ENCODE results near the gene NDUFAF3.
A peak's percentile ranks its signal among the peaks of the same experiment; 100 is the strongest.
"Not testable (repeated sequence)": the region's sequence is repeated elsewhere in the genome, so short reads cannot be mapped to it uniquely, and the experiment has no call there.

Gene NDUFAF3

DNA sequence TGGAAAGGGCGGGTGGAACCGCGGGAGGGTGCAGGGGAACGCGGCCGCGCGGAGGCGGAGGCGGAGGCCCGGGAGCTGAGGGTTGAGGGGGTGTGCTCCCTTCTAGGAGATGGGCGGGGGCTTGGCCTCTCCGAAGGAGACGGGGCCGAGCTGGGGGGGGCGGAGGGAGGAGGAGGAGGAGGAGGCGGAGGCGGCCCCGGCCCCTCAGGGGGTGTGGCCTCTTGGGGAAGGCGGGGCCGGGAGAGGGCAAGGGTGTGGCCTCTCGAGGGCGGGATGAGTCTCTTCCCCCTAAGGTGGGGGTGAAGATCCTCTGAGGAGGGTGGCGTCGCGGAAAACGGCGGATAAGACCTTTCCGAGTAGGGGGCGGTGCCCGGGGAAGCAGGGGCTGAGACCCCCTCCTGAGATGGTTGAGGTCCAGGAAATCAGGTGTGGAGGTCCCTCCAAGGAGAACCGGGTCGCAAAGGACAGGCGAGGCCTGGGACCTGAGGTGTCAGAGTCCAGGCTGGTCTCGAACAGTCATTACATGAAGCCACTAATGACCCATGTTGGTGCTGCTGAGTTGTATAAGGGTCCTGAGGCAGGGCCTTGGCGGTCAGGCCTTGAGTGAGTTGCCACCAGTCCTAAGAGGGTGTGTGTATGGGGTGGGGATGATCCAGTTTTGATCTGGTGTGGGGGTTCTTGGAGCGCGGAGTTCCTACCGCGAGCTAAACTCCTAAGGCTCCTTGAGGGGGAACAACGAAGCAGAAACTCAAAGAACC is 14.0 kb upstream of the NDUFAF3 start:
- DNase-seq (ENCODE audit: low read depth), result peak; percentile 81
- TF ChIP-seq, protein P1, sequence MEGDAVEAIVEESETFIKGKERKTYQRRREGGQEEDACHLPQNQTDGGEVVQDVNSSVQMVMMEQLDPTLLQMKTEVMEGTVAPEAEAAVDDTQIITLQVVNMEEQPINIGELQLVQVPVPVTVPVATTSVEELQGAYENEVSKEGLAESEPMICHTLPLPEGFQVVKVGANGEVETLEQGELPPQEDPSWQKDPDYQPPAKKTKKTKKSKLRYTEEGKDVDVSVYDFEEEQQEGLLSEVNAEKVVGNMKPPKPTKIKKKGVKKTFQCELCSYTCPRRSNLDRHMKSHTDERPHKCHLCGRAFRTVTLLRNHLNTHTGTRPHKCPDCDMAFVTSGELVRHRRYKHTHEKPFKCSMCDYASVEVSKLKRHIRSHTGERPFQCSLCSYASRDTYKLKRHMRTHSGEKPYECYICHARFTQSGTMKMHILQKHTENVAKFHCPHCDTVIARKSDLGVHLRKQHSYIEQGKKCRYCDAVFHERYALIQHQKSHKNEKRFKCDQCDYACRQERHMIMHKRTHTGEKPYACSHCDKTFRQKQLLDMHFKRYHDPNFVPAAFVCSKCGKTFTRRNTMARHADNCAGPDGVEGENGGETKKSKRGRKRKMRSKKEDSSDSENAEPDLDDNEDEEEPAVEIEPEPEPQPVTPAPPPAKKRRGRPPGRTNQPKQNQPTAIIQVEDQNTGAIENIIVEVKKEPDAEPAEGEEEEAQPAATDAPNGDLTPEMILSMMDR (conservative IDR thresholded peaks at IDR 0.05; ENCODE audit: control insufficient read depth, insufficient read depth, low read depth, low read length), result no peak
- peak overlapping the region; percentile 65 for H3K4me3 ChIP-seq (ENCODE audit: control insufficient read depth, low read depth, low read length)

DNA sequence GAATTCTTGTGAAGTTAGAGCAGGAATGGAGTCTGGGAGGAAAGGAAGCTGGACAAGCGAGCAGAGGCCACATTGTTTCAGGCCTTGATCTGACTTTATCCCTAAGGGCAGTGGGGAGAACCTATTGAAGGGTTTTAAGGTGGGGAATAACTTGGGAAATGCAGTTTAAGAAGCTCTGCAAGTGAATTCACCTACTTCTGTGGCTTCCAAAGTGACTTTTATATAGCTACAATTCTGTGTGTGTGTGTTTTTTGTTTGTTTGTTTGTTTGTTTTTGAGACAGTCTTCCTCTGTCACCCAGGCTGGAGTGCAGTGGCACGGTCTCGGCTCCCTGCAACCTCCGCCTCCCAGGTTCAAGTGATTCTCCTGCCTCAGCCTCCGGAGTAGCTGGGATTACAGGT is 13.3 kb upstream of the NDUFAF3 start:
- peak overlapping the region; percentile 65 for H3K4me3 ChIP-seq (ENCODE audit: control insufficient read depth, low read depth, low read length)
- DNase-seq (ENCODE audit: low read depth), result not testable (repeated sequence)

DNA sequence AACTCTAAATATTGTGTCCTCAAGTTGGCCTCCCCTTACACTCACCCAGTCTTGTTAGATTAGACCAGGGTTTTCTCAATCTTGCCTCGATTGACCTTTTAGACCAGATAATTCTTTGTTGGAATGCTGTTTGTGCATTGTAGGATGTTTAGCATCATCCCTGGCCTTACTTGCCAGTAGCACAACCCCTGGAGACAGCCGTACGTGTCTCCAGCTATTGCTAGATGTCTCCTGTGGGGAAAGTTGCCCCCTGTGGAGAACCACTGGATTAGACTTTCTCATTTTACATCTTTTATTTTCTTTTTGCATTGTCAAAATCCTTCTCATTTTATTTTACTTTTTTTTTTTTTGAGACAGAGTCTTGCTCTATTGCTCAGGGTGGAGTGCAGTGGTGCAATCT is 12.5 kb upstream of the NDUFAF3 start:
- no peak for DNase-seq (ENCODE audit: low read depth)
- H3K4me3 ChIP-seq (ENCODE audit: control insufficient read depth, low read depth, low read length), result no peak overlapping the region
- TF ChIP-seq, protein P1 (conservative IDR thresholded peaks at IDR 0.05; ENCODE audit: control insufficient read depth, insufficient read depth, low read depth, low read length), result no peak

DNA sequence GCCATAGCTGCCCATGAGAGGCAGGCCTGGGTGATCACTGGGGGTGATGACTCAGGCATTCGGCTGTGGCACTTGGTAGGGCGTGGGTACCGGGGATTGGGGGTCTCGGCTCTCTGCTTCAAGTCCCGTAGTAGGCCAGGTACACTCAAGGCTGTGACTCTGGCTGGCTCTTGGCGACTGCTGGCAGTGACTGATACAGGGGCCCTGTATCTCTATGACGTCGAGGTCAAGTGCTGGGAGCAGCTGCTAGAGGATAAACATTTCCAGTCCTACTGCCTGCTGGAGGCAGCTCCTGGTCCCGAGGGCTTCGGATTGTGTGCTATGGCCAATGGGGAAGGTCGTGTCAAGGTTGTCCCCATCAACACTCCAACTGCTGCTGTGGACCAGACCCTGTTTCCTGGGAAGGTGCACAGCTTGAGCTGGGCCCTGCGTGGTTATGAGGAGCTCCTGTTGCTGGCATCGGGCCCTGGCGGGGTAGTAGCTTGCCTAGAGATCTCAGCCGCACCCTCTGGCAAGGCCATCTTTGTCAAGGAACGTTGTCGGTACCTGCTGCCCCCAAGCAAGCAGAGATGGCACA is 9.4 kb upstream of the NDUFAF3 start:
- no peak overlapping the region for H3K4me3 ChIP-seq (ENCODE audit: control insufficient read depth, low read depth, low read length)
- DNase-seq (ENCODE audit: low read depth), result no peak
- TF ChIP-seq, protein P1 (conservative IDR thresholded peaks at IDR 0.05; ENCODE audit: control insufficient read depth, insufficient read depth, low read depth, low read length), result no peak

DNA sequence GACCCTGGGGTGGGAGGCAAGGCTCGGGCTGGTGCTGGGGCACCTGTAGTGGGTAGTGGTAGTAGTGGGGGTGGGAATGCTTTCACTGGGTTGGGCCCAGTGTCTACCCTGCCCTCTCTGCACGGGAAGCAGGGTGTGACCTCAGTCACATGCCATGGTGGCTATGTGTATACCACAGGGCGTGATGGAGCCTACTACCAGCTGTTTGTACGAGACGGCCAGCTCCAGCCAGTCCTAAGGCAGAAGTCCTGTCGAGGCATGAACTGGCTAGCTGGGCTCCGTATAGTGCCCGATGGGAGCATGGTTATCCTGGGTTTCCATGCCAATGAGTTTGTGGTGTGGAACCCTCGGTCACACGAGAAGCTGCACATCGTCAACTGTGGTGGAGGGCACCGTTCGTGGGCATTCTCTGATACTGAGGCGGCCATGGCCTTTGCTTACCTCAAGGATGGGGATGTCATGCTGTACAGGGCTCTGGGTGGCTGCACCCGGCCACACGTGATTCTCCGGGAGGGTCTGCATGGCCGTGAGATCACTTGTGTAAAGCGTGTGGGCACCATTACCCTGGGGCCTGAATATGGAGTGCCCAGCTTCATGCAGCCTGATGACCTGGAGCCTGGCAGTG is 8.7 kb upstream of the NDUFAF3 start:
- no peak for DNase-seq (ENCODE audit: low read depth)
- TF ChIP-seq, protein P1 (conservative IDR thresholded peaks at IDR 0.05; ENCODE audit: control insufficient read depth, insufficient read depth, low read depth, low read length), result no peak
- no peak overlapping the region for H3K4me3 ChIP-seq (ENCODE audit: control insufficient read depth, low read depth, low read length)

DNA sequence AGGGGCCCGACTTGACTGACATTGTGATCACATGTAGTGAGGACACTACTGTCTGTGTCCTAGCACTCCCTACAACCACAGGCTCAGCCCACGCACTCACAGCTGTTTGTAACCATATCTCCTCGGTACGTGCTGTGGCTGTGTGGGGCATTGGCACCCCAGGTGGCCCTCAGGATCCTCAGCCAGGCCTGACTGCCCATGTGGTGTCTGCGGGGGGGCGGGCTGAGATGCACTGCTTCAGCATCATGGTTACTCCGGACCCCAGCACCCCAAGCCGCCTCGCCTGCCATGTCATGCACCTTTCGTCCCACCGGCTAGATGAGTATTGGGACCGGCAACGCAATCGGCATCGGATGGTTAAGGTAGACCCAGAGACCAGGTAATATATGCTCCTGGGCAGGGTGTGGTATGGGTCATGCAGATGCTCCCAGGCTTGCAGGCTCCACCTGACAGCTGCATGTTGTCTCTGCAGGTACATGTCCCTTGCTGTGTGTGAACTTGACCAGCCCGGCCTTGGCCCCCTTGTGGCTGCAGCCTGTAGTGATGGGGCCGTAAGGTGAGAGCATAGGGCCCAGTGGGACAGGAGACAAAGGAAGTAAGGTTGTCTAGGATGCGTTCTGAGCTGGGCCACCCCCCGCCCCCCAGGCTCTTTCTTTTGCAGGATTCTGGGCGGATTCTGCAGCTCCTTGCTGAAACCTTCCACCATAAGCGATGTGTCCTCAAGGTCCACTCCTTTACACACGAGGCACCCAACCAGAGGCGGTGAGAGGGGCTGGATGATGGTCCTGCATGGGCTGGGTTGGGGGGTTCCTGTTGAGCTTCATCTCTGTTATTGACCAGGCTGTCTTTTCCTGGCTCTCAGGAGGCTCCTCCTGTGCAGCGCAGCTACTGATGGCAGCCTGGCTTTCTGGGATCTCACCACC is 7.9 kb upstream of the NDUFAF3 start:
- no peak overlapping the region for H3K4me3 ChIP-seq (ENCODE audit: control insufficient read depth, low read depth, low read length)
- peak; percentile 41 for DNase-seq (ENCODE audit: low read depth)
- TF ChIP-seq, protein P1 (conservative IDR thresholded peaks at IDR 0.05; ENCODE audit: control insufficient read depth, insufficient read depth, low read depth, low read length), result peak; percentile 72

All from fibroblast of mammary gland (primary cell).